ENCODE results near the gene MRTFB.

The MRTFB gene

DNA sequence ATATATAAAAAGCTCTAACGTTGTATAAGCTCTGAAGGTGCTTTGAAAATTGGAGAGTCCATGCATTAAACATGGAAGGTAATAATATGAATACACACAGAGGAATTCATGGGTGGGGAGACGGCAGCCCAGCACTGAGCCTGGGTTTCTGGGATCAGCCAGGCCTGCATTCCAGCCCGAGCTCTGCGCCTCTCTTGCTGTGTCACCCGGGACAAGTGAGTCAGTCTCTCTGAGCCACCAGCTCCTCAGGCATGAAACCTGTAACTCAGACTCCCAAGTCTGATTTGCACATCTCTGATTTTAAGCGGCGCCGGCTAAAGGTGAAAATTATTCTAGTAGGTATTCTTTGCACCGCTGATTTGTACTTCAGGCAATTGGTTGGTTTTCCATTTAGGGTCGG is 238.8 kb downstream of the MRTFB start:
- Histone ChIP-seq H3K27me3 (ENCODE audit: control insufficient read depth in 1 of 2, insufficient read depth in 2 of 2, low read length in 2 of 2) (no peaks in the 10 kb centered on the region), H3K4me3 (ENCODE audit: low read length in 2 of 2) (peak overlapping the region in 1 of 2 donors; percentile 47), H3K4me1 (ENCODE audit: control insufficient read depth, insufficient read depth, low read length) (peaks cover 48% of the 10 kb centered on the region), H3K9ac (ENCODE audit: low read length in 2 of 2) (no peak overlapping the region), H3K36me3 (ENCODE audit: control insufficient read depth in 2 of 2, insufficient read depth in 2 of 2, low read length in 2 of 2) (no peaks in the 10 kb centered on the region), H3K9me3 (ENCODE audit: control insufficient read depth in 2 of 2, low read length in 2 of 2) (no peaks in the 10 kb centered on the region), H3K27ac (ENCODE audit: low read length) (no peak overlapping the region)

DNA sequence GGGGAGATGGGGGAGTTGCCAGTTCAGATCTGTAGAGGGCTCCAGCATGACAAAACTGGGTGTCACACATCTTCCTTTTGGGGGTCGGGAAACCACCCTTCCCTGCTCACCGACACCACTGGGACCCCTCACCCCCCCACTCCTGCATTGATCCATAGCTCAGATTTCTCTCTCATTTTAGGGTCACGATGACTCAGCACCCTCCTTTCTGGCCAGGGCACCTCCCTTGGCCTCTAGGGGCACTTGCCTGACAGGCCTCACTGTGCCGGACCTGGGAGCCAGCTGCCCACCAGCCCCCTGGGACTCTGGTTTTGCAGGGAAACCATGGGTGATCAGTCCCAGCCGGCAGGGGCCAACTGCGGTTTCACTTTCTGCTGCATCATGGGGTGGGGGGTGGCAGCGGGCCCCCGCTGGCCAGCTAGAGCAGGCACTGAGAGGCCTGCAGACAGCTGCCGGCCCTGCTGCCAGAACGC is 239.4 kb downstream of the MRTFB start:
- no peaks in the 10 kb centered on the region for H3K9me3 ChIP-seq (ENCODE audit: control insufficient read depth in 2 of 2, low read length in 2 of 2)
- H3K27ac ChIP-seq (ENCODE audit: low read length): no peak overlapping the region
- H3K36me3 ChIP-seq (ENCODE audit: control insufficient read depth in 2 of 2, insufficient read depth in 2 of 2, low read length in 2 of 2): no peaks in the 10 kb centered on the region
- H3K4me3 ChIP-seq (ENCODE audit: low read length in 2 of 2): peak overlapping the region; percentile 55 to 64
- peak overlapping the region in 1 of 2 donors; percentile 20 for H3K9ac ChIP-seq (ENCODE audit: low read length in 2 of 2)
- no peaks in the 10 kb centered on the region for H3K27me3 ChIP-seq (ENCODE audit: control insufficient read depth in 1 of 2, insufficient read depth in 2 of 2, low read length in 2 of 2)
- H3K4me1 ChIP-seq (ENCODE audit: control insufficient read depth, insufficient read depth, low read length): peaks cover 45% of the 10 kb centered on the region

DNA sequence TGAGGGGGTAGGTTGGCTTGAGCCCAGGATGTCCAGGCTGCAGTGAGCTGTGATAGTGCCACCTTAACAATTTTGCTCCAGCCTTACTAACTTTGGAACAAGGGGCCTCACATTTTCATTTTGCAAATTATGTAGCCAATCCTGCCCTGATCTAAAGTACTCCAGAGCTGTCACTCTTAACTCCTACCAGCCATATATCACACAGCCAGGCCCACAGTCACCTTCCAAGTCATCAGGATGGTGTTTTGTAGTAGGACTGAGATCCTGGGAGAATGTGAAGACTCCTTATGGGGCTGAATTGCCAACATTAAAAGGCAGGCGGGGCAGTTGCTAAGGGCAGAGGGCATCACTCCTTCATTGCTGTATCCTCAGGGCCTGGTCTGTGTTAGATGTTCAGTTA is 243.0 kb downstream of the MRTFB start:
- Histone ChIP-seq H3K27me3 (ENCODE audit: control insufficient read depth in 1 of 2, insufficient read depth in 2 of 2, low read length in 2 of 2) (no peaks in the 10 kb centered on the region), H3K36me3 (ENCODE audit: control insufficient read depth in 2 of 2, insufficient read depth in 2 of 2, low read length in 2 of 2) (no peaks in the 10 kb centered on the region), H3K4me3 (ENCODE audit: low read length in 2 of 2) (no peak overlapping the region), H3K27ac (ENCODE audit: low read length) (no peak overlapping the region), H3K9ac (ENCODE audit: low read length in 2 of 2) (no peak overlapping the region), H3K9me3 (ENCODE audit: control insufficient read depth in 2 of 2, low read length in 2 of 2) (no peaks in the 10 kb centered on the region), H3K4me1 (ENCODE audit: control insufficient read depth, insufficient read depth, low read length) (peaks cover 17% of the 10 kb centered on the region)

DNA sequence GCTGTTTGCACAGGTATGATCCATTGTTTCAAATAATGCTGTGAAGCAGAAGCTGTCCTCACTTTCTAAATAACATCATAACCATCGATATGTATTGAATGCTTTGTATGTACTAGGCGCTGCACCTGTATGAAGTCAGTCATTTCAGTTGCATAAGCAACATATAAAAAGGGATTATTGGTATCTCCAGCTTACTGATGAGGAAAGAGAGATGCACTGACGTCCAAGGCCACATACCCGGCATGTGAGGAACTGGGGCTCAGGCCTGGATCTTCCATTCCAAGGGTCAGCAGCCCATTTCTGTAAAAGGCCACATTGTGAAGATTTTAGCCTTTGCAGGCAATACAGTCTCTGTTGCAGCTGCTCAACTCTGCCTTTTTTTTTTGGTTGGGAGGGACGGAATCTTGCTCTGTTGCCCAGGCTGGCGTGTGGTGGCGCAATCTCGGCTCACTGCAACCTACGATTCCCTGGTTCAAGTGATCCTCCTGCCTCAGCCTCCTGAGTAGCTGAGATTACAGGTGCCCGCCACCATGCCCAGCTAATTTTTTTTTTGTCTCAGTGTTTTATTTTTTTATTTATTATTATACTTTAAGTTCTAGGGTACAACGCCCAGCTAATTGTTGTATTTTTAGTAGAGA is 244.7 kb downstream of the MRTFB start:
- H3K36me3 ChIP-seq (ENCODE audit: control insufficient read depth in 2 of 2, insufficient read depth in 2 of 2, low read length in 2 of 2): peaks cover 0 to 2% of the 10 kb centered on the region in 2 donors
- no peak overlapping the region for H3K9ac ChIP-seq (ENCODE audit: low read length in 2 of 2)
- H3K27me3 ChIP-seq (ENCODE audit: control insufficient read depth in 1 of 2, insufficient read depth in 2 of 2, low read length in 2 of 2): no peaks in the 10 kb centered on the region
- H3K4me3 ChIP-seq (ENCODE audit: low read length in 2 of 2): no peak overlapping the region
- H3K9me3 ChIP-seq (ENCODE audit: control insufficient read depth in 2 of 2, low read length in 2 of 2): no peaks in the 10 kb centered on the region
- H3K4me1 ChIP-seq (ENCODE audit: control insufficient read depth, insufficient read depth, low read length): peaks cover 5% of the 10 kb centered on the region
- no peak overlapping the region for H3K27ac ChIP-seq (ENCODE audit: low read length)
